ENCODE results near the gene PAX7.

PAX7 gene

DNA sequence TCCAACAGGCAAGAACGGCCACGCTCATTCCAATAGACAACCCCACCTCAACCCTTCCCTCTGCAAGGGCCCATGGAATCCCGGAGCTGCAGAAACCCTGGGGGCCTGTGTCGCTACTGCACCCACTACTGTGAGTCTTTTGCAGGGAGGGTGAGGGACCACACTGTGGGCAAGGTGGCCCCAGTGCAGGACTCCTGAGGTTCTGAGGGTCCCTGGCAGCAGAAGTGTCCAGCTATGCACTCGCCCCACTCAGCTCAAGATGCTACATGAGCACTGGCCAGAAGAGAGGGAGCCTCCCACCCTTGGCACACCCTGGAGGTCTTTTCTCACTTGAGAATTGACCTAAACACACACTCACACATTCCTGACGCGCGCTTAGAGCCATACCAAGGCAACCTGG, 2.1 kb upstream of the PAX7 start:
- no peak for DNase-seq (ENCODE audit: low read depth in 1 of 2, low spot score in 1 of 2)
- Histone ChIP-seq H3K27ac (replicated peaks) (no peak overlapping the region), H3K4me3 (replicated peaks; ENCODE audit: insufficient read depth, low read length) (no peak overlapping the region), H3K27me3 (ENCODE audit: insufficient read depth, poor library complexity, severe bottlenecking) (peaks cover 43% of the 10 kb centered on the region)
- no peak for TF ChIP-seq GABPA (IDR thresholded peaks at IDR 0.05; ENCODE audit: low read depth)
- TF ChIP-seq CTCF (IDR thresholded peaks at IDR 0.05; ENCODE audit: insufficient read depth, low read length), result no peak
- TF ChIP-seq, protein P1, sequence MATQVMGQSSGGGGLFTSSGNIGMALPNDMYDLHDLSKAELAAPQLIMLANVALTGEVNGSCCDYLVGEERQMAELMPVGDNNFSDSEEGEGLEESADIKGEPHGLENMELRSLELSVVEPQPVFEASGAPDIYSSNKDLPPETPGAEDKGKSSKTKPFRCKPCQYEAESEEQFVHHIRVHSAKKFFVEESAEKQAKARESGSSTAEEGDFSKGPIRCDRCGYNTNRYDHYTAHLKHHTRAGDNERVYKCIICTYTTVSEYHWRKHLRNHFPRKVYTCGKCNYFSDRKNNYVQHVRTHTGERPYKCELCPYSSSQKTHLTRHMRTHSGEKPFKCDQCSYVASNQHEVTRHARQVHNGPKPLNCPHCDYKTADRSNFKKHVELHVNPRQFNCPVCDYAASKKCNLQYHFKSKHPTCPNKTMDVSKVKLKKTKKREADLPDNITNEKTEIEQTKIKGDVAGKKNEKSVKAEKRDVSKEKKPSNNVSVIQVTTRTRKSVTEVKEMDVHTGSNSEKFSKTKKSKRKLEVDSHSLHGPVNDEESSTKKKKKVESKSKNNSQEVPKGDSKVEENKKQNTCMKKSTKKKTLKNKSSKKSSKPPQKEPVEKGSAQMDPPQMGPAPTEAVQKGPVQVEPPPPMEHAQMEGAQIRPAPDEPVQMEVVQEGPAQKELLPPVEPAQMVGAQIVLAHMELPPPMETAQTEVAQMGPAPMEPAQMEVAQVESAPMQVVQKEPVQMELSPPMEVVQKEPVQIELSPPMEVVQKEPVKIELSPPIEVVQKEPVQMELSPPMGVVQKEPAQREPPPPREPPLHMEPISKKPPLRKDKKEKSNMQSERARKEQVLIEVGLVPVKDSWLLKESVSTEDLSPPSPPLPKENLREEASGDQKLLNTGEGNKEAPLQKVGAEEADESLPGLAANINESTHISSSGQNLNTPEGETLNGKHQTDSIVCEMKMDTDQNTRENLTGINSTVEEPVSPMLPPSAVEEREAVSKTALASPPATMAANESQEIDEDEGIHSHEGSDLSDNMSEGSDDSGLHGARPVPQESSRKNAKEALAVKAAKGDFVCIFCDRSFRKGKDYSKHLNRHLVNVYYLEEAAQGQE (IDR thresholded peaks at IDR 0.05; ENCODE audit: insufficient replicate concordance, low read depth), result no peak
- no peak for TF ChIP-seq SPI1 (IDR thresholded peaks at IDR 0.05; ENCODE audit: borderline replicate concordance, low read depth)
- TF ChIP-seq POLR2AphosphoS5 (IDR thresholded peaks at IDR 0.05; ENCODE audit: low read depth), result no peak

GRCh38 chr1:18629659-18630510, 761 bp upstream of the PAX7 start:
- H3K27me3 ChIP-seq (ENCODE audit: insufficient read depth, poor library complexity, severe bottlenecking), result peaks cover 56% of the 10 kb centered on the region
- DNase-seq (ENCODE audit: low read depth in 1 of 2, low spot score in 1 of 2), result no peak
- H3K4me3 ChIP-seq (replicated peaks; ENCODE audit: insufficient read depth, low read length), result no peak overlapping the region
- no peak overlapping the region for H3K27ac ChIP-seq (replicated peaks)
- TF ChIP-seq CTCF (IDR thresholded peaks at IDR 0.05; ENCODE audit: insufficient read depth, low read length) (no peak), SPI1 (IDR thresholded peaks at IDR 0.05; ENCODE audit: borderline replicate concordance, low read depth) (no peak), POLR2AphosphoS5 (IDR thresholded peaks at IDR 0.05; ENCODE audit: low read depth) (no peak), GABPA (IDR thresholded peaks at IDR 0.05; ENCODE audit: low read depth) (no peak)
- TF ChIP-seq, protein P1 (IDR thresholded peaks at IDR 0.05; ENCODE audit: insufficient replicate concordance, low read depth), result no peak

- Histone ChIP-seq H3K4me3 (replicated peaks; ENCODE audit: insufficient read depth, low read length) (no peak overlapping the region), H3K27me3 (ENCODE audit: insufficient read depth, poor library complexity, severe bottlenecking) (peaks cover 71% of the 10 kb centered on the region), H3K27ac (replicated peaks) (no peak overlapping the region)
- TF ChIP-seq CTCF (IDR thresholded peaks at IDR 0.05; ENCODE audit: insufficient read depth, low read length) (no peak), SPI1 (IDR thresholded peaks at IDR 0.05; ENCODE audit: borderline replicate concordance, low read depth) (no peak), POLR2AphosphoS5 (IDR thresholded peaks at IDR 0.05; ENCODE audit: low read depth) (no peak), GABPA (IDR thresholded peaks at IDR 0.05; ENCODE audit: low read depth) (no peak)
- TF ChIP-seq, protein P1 (IDR thresholded peaks at IDR 0.05; ENCODE audit: insufficient replicate concordance, low read depth), result no peak
- DNase-seq (ENCODE audit: low read depth in 1 of 2, low spot score in 1 of 2), result no peak
Observed at GRCh38 chr1:18631496-18632217, 1.0 kb downstream of the PAX7 start.

All from HL-60 (cell line).